ENCODE data around the gene MAN1C1. TPM values are rescaled to one million over a fixed set of nuclear protein-coding genes. Genes with fewer than 3 reads are reported as not detected.

The MAN1C1 gene
- total and polyA plus RNA-seq, 2 donors (not counting 1 experiment from before 2014, with no cell fraction given), result 17.7 to 51.4 TPM

- Histone ChIP-seq H3K79me2 (ENCODE audit: control insufficient read depth, insufficient read depth, low read length) (no peaks in the 10 kb centered on the region), H3K9ac (ENCODE audit: insufficient read depth, low read length) (no peak overlapping the region), H3K4me3 (replicated peaks in 1 of 4; ENCODE audit: control extremely low read depth in 1 of 4, insufficient read depth in 1 of 4, low read depth in 3 of 4, low read length in 4 of 4) (no peak overlapping the region), H3K27ac (ENCODE audit: insufficient read depth, low read length) (no peak overlapping the region), H3K4me2 (ENCODE audit: extremely low read depth, insufficient read depth, low read length) (no peak overlapping the region), H3K9me3 (ENCODE audit: control insufficient read depth, insufficient read depth, low read depth, low read length) (no peaks in the 10 kb centered on the region), H3K27me3 (ENCODE audit: control insufficient read depth, insufficient read depth, low read length) (no peaks in the 10 kb centered on the region), H4K20me1 (ENCODE audit: control insufficient read depth, extremely low read depth, insufficient read depth, low read length) (no peaks in the 10 kb centered on the region), H2AFZ (ENCODE audit: low read length) (no peak overlapping the region), H3K36me3 (ENCODE audit: control insufficient read depth, insufficient read depth, low read length) (no peaks in the 10 kb centered on the region), H3K4me1 (ENCODE audit: control insufficient read depth, extremely low read depth, insufficient read depth, low read length) (no peaks in the 10 kb centered on the region)
- DNase-seq (ENCODE audit: low read depth in 2 of 2), result no peak
- TF ChIP-seq EZH2 (IDR thresholded peaks at IDR 0.05; ENCODE audit: low read length, missing control alignments), result no peak
- TF ChIP-seq CTCF (conservative IDR thresholded peaks at IDR 0.05 in 1 of 2, IDR thresholded peaks at IDR 0.05 in 1 of 2; ENCODE audit: low read depth in 1 of 2, low read length in 2 of 2), result no peak
Measured at GRCh38 chr1:25763493-25763892, 146.9 kb downstream of the MAN1C1 start.

GRCh38 chr1:25765136-25765922, 148.7 kb downstream of the MAN1C1 start:
- no peak overlapping the region for H3K4me3 ChIP-seq (replicated peaks in 1 of 4; ENCODE audit: control extremely low read depth in 1 of 4, insufficient read depth in 1 of 4, low read depth in 3 of 4, low read length in 4 of 4)
- no peaks in the 10 kb centered on the region for H3K27me3 ChIP-seq (ENCODE audit: control insufficient read depth, insufficient read depth, low read length)
- no peaks in the 10 kb centered on the region for H4K20me1 ChIP-seq (ENCODE audit: control insufficient read depth, extremely low read depth, insufficient read depth, low read length)
- no peak overlapping the region for H3K27ac ChIP-seq (ENCODE audit: insufficient read depth, low read length)
- no peak overlapping the region for H3K4me2 ChIP-seq (ENCODE audit: extremely low read depth, insufficient read depth, low read length)
- no peak overlapping the region for H2AFZ ChIP-seq (ENCODE audit: low read length)
- DNase-seq (ENCODE audit: low read depth in 2 of 2), result no peak
- H3K4me1 ChIP-seq (ENCODE audit: control insufficient read depth, extremely low read depth, insufficient read depth, low read length), result no peaks in the 10 kb centered on the region
- no peaks in the 10 kb centered on the region for H3K9me3 ChIP-seq (ENCODE audit: control insufficient read depth, insufficient read depth, low read depth, low read length)
- TF ChIP-seq CTCF (conservative IDR thresholded peaks at IDR 0.05 in 1 of 2, IDR thresholded peaks at IDR 0.05 in 1 of 2; ENCODE audit: low read depth in 1 of 2, low read length in 2 of 2) (no peak), EZH2 (IDR thresholded peaks at IDR 0.05; ENCODE audit: low read length, missing control alignments) (no peak)
- no peak overlapping the region for H3K9ac ChIP-seq (ENCODE audit: insufficient read depth, low read length)
- H3K79me2 ChIP-seq (ENCODE audit: control insufficient read depth, insufficient read depth, low read length), result no peaks in the 10 kb centered on the region
- no peaks in the 10 kb centered on the region for H3K36me3 ChIP-seq (ENCODE audit: control insufficient read depth, insufficient read depth, low read length)

DNA sequence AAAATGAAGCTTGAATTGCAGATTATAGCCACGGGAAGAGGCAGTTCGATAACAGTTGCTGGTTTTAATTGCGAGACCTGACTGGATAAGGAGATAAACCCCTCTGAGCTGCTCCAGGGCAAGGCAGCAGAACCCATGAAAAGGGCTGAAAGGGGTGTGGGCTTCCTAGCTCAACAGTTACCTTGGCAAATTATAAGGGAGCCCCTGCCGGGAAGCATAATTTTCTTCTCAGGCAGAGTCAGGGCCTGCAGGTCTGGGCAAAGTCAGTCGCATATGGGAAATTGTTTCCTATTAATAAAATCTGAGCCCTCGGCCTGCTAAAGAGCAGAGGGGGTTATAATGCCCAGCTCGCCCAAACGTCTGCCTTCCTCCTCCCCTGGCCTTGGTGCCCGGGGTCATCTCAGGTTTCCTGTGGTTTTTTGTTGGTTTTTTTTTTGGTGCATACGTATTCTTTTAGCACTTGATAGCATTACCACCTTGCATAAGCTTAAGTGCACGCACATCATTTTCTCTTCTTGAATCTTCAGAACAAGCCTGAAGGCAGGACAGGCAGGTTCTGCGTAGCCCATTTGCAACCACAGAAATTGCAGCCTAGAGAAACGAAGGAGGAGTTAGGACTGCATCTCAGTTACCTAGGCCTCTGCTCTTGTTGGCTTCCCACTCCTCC, 149.5 kb downstream of the MAN1C1 start:
- Histone ChIP-seq H3K27me3 (ENCODE audit: control insufficient read depth, insufficient read depth, low read length) (no peaks in the 10 kb centered on the region), H3K36me3 (ENCODE audit: control insufficient read depth, insufficient read depth, low read length) (no peaks in the 10 kb centered on the region), H3K79me2 (ENCODE audit: control insufficient read depth, insufficient read depth, low read length) (no peaks in the 10 kb centered on the region), H3K9me3 (ENCODE audit: control insufficient read depth, insufficient read depth, low read depth, low read length) (no peaks in the 10 kb centered on the region), H3K4me1 (ENCODE audit: control insufficient read depth, extremely low read depth, insufficient read depth, low read length) (no peaks in the 10 kb centered on the region), H3K4me2 (ENCODE audit: extremely low read depth, insufficient read depth, low read length) (no peak overlapping the region), H3K9ac (ENCODE audit: insufficient read depth, low read length) (no peak overlapping the region), H4K20me1 (ENCODE audit: control insufficient read depth, extremely low read depth, insufficient read depth, low read length) (no peaks in the 10 kb centered on the region), H3K27ac (ENCODE audit: insufficient read depth, low read length) (no peak overlapping the region), H2AFZ (ENCODE audit: low read length) (no peak overlapping the region), H3K4me3 (replicated peaks in 1 of 4; ENCODE audit: control extremely low read depth in 1 of 4, insufficient read depth in 1 of 4, low read depth in 3 of 4, low read length in 4 of 4) (no peak overlapping the region)
- no peak for TF ChIP-seq EZH2 (IDR thresholded peaks at IDR 0.05; ENCODE audit: low read length, missing control alignments)
- no peak for TF ChIP-seq CTCF (conservative IDR thresholded peaks at IDR 0.05 in 1 of 2, IDR thresholded peaks at IDR 0.05 in 1 of 2; ENCODE audit: low read depth in 1 of 2, low read length in 2 of 2)
- no peak for DNase-seq (ENCODE audit: low read depth in 2 of 2)

Measured in fibroblast of lung (primary cell).